GM12878 (cell line): ENCODE data around the gene HES2.
A peak's percentile ranks its signal among the peaks of the same experiment; 100 is the strongest.

Source experiments
- EP300 ChIP-seq, 2 experiments: fragments of 150-350 bp in 1 of 2; IDR thresholded peaks; 2 replicates each; pipeline ENCODE4 v1.6.1; 2011 to 2012; ENCODE audit warnings: low read depth in 2 of 2, low read length in 2 of 2, borderline replicate concordance in 1 of 2, improper control_type of control experiment in 1 of 2, inconsistent platforms in 1 of 2; ENCODE audit not compliant: control insufficient read depth in 1 of 2
- EZH2 ChIP-seq: IDR thresholded peaks from 2 replicates; pipeline ENCODE4 v1.6.1; 2012; ENCODE audit warnings: low read depth, mild to moderate bottlenecking, control low read depth, inconsistent platforms, low read length, borderline replicate concordance; ENCODE audit not compliant: control insufficient read depth
- FOS ChIP-seq: IDR thresholded peaks from 3 replicates; pipeline ENCODE4 v1.6.1; 2011; ENCODE audit warnings: borderline replicate concordance; ENCODE audit not compliant: insufficient read length; ENCODE audit errors: extremely low read depth
- NFIC ChIP-seq: IDR thresholded peaks from 2 replicates; pipeline ENCODE4 v1.6.1; 2012; ENCODE audit warnings: low read depth, mild to moderate bottlenecking, inconsistent platforms, low read length, moderate library complexity
- POLR2AphosphoS5 ChIP-seq: IDR thresholded peaks from 2 replicates; pipeline ENCODE4 v1.6.1; 2011; ENCODE audit warnings: mild to moderate bottlenecking, low read length, inconsistent platforms
- RBBP5 ChIP-seq: fragments of 200-600 bp; sonication (generic); conservative IDR thresholded peaks from 2 replicates; pipeline ENCODE4 v1.6.1; 2016
- TCF3 ChIP-seq: IDR thresholded peaks from 2 replicates; pipeline ENCODE4 v1.6.1; 2012; ENCODE audit warnings: low read depth, mild to moderate bottlenecking, low read length, borderline replicate concordance; ENCODE audit not compliant: insufficient read depth
- TF ChIP-seq, protein P1 (sequence below): IDR thresholded peaks from 2 replicates; pipeline ENCODE4 v1.6.1; 2012; ENCODE audit warnings: low read depth, low read length, improper control_type of control experiment
- TF ChIP-seq, protein P2 (sequence below), 3 experiments: IDR thresholded peaks in 2 of 3; conservative IDR thresholded peaks in 1 of 3; 2 replicates each; pipeline ENCODE4 v1.5.1; 2011; ENCODE audit warnings: low read depth in 3 of 3, low read length in 3 of 3, mild to moderate bottlenecking in 3 of 3, control low read depth in 2 of 3, moderate library complexity in 2 of 3, inconsistent platforms in 1 of 3, mixed read lengths in 1 of 3; ENCODE audit not compliant: control insufficient read depth in 2 of 3, insufficient read depth in 1 of 3; ENCODE audit errors: extremely low read depth in 1 of 3
- TF ChIP-seq, protein P3 (sequence below): IDR thresholded peaks from 2 replicates; pipeline ENCODE4 v1.6.1; 2012; ENCODE audit warnings: low read depth, low read length, improper control_type of control experiment

DNA sequence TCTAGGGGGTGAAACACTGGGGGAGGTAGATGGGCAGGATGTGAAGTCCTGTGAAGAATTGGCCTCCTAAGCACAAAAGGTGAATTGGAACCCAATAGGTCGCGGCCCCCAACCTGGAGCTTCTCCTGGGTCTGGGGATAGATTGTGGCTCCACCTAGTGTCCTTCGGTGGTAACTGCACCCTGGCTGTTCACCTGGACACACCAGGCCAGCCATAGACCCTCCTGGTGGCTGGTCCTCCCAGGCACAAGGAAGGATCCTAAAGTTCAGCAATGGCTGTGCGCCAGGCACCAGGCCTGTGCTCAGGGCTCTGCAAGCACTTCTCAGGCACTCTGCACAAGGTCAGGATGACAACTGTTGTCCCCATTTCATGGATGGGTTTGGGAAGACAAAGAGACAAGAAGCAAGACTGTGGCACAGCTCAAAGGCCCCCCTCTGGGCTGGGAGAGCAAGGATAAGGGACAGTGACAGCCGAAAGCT, 18.4 kb upstream of the HES2 start:
- no peak for TF ChIP-seq EZH2
- no peak for TF ChIP-seq RBBP5
- TF ChIP-seq, protein P1, sequence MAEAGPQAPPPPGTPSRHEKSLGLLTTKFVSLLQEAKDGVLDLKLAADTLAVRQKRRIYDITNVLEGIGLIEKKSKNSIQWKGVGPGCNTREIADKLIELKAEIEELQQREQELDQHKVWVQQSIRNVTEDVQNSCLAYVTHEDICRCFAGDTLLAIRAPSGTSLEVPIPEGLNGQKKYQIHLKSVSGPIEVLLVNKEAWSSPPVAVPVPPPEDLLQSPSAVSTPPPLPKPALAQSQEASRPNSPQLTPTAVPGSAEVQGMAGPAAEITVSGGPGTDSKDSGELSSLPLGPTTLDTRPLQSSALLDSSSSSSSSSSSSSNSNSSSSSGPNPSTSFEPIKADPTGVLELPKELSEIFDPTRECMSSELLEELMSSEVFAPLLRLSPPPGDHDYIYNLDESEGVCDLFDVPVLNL = no peak
- TF ChIP-seq, protein P2, sequence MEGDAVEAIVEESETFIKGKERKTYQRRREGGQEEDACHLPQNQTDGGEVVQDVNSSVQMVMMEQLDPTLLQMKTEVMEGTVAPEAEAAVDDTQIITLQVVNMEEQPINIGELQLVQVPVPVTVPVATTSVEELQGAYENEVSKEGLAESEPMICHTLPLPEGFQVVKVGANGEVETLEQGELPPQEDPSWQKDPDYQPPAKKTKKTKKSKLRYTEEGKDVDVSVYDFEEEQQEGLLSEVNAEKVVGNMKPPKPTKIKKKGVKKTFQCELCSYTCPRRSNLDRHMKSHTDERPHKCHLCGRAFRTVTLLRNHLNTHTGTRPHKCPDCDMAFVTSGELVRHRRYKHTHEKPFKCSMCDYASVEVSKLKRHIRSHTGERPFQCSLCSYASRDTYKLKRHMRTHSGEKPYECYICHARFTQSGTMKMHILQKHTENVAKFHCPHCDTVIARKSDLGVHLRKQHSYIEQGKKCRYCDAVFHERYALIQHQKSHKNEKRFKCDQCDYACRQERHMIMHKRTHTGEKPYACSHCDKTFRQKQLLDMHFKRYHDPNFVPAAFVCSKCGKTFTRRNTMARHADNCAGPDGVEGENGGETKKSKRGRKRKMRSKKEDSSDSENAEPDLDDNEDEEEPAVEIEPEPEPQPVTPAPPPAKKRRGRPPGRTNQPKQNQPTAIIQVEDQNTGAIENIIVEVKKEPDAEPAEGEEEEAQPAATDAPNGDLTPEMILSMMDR (IDR thresholded peaks at IDR 0.05 in 2 of 3, conservative IDR thresholded peaks at IDR 0.05 in 1 of 3; ENCODE audit: control insufficient read depth in 2 of 3, extremely low read depth in 1 of 3, insufficient read depth in 1 of 3, low read depth in 3 of 3, low read length in 3 of 3) = peak; percentile 86 to 96 (median 87)
- no peak for TF ChIP-seq POLR2AphosphoS5
- TF ChIP-seq EP300 (IDR thresholded peaks at IDR 0.05; ENCODE audit: borderline replicate concordance in 1 of 2, control insufficient read depth in 1 of 2, low read depth in 2 of 2, low read length in 2 of 2) = no peak
- TF ChIP-seq FOS = no peak
- TF ChIP-seq, protein P3, sequence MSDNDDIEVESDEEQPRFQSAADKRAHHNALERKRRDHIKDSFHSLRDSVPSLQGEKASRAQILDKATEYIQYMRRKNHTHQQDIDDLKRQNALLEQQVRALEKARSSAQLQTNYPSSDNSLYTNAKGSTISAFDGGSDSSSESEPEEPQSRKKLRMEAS = no peak
- TF ChIP-seq TCF3 = no peak
- no peak for TF ChIP-seq NFIC
